ENCODE measurements around the gene RND3.

GRCh38 chr2:150477347-150477746 is 10.1 kb downstream of the RND3 start:
- TF ChIP-seq, protein P1, sequence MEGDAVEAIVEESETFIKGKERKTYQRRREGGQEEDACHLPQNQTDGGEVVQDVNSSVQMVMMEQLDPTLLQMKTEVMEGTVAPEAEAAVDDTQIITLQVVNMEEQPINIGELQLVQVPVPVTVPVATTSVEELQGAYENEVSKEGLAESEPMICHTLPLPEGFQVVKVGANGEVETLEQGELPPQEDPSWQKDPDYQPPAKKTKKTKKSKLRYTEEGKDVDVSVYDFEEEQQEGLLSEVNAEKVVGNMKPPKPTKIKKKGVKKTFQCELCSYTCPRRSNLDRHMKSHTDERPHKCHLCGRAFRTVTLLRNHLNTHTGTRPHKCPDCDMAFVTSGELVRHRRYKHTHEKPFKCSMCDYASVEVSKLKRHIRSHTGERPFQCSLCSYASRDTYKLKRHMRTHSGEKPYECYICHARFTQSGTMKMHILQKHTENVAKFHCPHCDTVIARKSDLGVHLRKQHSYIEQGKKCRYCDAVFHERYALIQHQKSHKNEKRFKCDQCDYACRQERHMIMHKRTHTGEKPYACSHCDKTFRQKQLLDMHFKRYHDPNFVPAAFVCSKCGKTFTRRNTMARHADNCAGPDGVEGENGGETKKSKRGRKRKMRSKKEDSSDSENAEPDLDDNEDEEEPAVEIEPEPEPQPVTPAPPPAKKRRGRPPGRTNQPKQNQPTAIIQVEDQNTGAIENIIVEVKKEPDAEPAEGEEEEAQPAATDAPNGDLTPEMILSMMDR (IDR thresholded peaks at IDR 0.05), result no peak
- TF ChIP-seq POLR2A (IDR thresholded peaks at IDR 0.05) (no peak), EP300 (IDR thresholded peaks at IDR 0.05) (no peak)

Measured in ovary (tissue), 3 donors.